Testis (tissue), 3 donors: ENCODE results near the gene NFE2L2. TPM values are rescaled to one million over a fixed set of nuclear protein-coding genes. Genes with fewer than 3 reads are reported as not detected.

Experiments used
- DNase-seq: peaks from one replicate; pipeline ENCODE4 v3.0.0-alpha.2; 2019
- H3K27ac ChIP-seq, 2 donors: fragments of 200-600 bp; sonication (generic); one replicate each; pipeline ENCODE4 v1.5.1; 2019
- H3K27me3 ChIP-seq: fragments of 200-600 bp; sonication (generic); one replicate; pipeline ENCODE4 v1.5.1; 2019
- H3K36me3 ChIP-seq: fragments of 200-600 bp; sonication (generic); one replicate; pipeline ENCODE4 v1.5.1; 2017; ENCODE audit warnings: low read depth; ENCODE audit errors: missing control alignments
- H3K4me1 ChIP-seq: fragments of 200-600 bp; sonication (generic); one replicate; pipeline ENCODE4 v1.5.1; 2019
- H3K4me3 ChIP-seq, 2 donors: fragments of 200-600 bp; sonication (generic); one replicate each; pipeline ENCODE4 v1.5.1; 2017 to 2019
- H3K9me3 ChIP-seq: fragments of 200-600 bp; sonication (generic); one replicate; pipeline ENCODE4 v1.5.1; 2017
- CTCF ChIP-seq, 3 experiments: fragments of 450-650 bp in 2 of 3; fragments of 200-600 bp in 1 of 3; sonication (generic) in 1 of 3; IDR thresholded peaks; one replicate each; pipeline ENCODE4 v1.5.1; 2016 to 2019; ENCODE audit warnings: antibody characterized with exemption in 3 of 3, mild to moderate bottlenecking in 2 of 3, moderate library complexity in 1 of 3
- POLR2A ChIP-seq: fragments of 450-650 bp; IDR thresholded peaks from one replicate; pipeline ENCODE4 v1.6.1; 2017; ENCODE audit warnings: antibody characterized with exemption, mild to moderate bottlenecking, moderate library complexity
- WGBS, 2 donors: methylation state at CpG; one replicate each; pipeline ENCODE4 v1.1.5; 2018; 5-methylcytosine and 5-hydroxymethylcytosine counted together
- intact Hi-C: fragments of 100-400 bp; cut with DNase I; formaldehyde crosslinking; loops from one replicate; pipeline ENCODE4 v1.15.1; 2023; ENCODE audit warnings: low total_unique reads
- polyA plus RNA-seq: library from polyadenylated mRNA; stranded (reverse); fragments of 350-450 nt; fragmentation: Illumina TruSeq; extraction: RNeasy Lipid Tissue Mini Kit (QIAGEN cat#74804); gene quantifications from one replicate; pipeline ENCODE4 v1.2.3, GENCODE V29; 2014; ENCODE audit warnings: low read depth, low replicate concordance; ENCODE audit not compliant: insufficient read depth
- total RNA-seq, 2 donors: library from RNA; depleted of rRNA; stranded (reverse); fragments of >200 nt; gene quantifications; one replicate each; pipeline ENCODE4 v1.2.3, GENCODE V29; 2016

The NFE2L2 gene
- total and polyA plus RNA-seq, 3 donors from 2014 or later: 72.7 to 132 (median 126) TPM

- Histone ChIP-seq H3K9me3 (no peaks in the 10 kb centered on the region), H3K27me3 (no peaks in the 10 kb centered on the region), H3K27ac (peak within 1 kb of the TSS; percentile 100), H3K4me3 (peak within 1 kb of the TSS; percentile 92 to 97), H3K4me1 (peaks cover 29% of the 10 kb centered on the region), H3K36me3 (no peaks in the 10 kb centered on the region)
- intact Hi-C loops: loop anchor here (5.0 kb wide), 1 partner anchor 50 kb away; the partner anchor contains the start of gene NFE2L2
- TF ChIP-seq POLR2A (peak; percentile 41), CTCF (IDR thresholded peaks at IDR 0.05) (peak in 2 of 3 experiments; percentile 20 to 38)
- 0 to 1% methylated on average over 30 to 62 of the region's 74 CpGs for WGBS, 2 donors
- DNase-seq: peak; percentile 98
Measured at GRCh38 chr2:177212106-177212890, 52.2 kb downstream of the NFE2L2 start, which contains the start of gene HNRNPA3. HNRNPA3 (plus strand) TSS chr2:177212794; CDS start chr2:177212800, 6 bp downstream.

DNA sequence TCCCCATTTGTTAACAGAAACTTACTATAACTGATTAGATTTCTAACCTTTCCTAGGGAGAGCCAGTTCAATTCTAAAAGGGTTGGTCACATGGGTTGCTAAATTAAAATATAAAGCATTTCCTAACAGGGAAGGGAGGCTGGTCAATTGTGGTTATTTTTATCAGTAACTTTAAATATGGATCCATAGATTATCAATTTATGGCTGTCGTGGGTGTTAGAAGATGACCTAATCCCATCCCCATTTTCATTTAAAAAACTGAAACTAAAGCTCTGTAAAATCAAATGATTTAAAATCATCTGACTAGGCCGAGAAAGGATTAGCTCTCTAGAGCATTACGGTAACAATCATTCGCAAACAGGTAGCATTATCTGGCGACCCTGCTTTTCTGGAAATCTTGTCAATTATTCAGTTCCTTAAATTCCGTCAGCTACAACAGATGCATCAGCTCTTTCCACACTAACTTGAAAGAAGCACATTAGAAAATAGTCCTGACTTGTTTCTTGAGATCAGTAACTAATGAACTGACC lies 52.9 kb downstream of the NFE2L2 start:
- no peaks in the 10 kb centered on the region for H3K9me3 ChIP-seq
- DNase-seq: no peak
- H3K4me3 ChIP-seq: peak overlapping the region; percentile 92 to 97
- H3K4me1 ChIP-seq: peaks cover 27% of the 10 kb centered on the region
- 3 to 6% methylated on average over 6 of the region's 6 CpGs for WGBS, 2 donors
- H3K36me3 ChIP-seq: no peaks in the 10 kb centered on the region
- intact Hi-C loops: loop anchor here (5.0 kb wide), 1 partner anchor 51 kb away; the partner anchor contains the start of gene NFE2L2
- no peaks in the 10 kb centered on the region for H3K27me3 ChIP-seq
- H3K27ac ChIP-seq: peak overlapping the region; percentile 100
- no peak for TF ChIP-seq POLR2A
- no peak for TF ChIP-seq CTCF (IDR thresholded peaks at IDR 0.05)

GRCh38 chr2:177211169-177211568 lies 53.4 kb downstream of the NFE2L2 start:
- Histone ChIP-seq H3K4me1 (peaks cover 23% of the 10 kb centered on the region), H3K27ac (peak overlapping the region; percentile 100), H3K4me3 (peak overlapping the region; percentile 92 to 97), H3K36me3 (no peaks in the 10 kb centered on the region), H3K9me3 (no peaks in the 10 kb centered on the region), H3K27me3 (no peaks in the 10 kb centered on the region)
- 37 to 38% methylated on average over 7 of the region's 7 CpGs for WGBS, 2 donors
- intact Hi-C loops: loop anchor here (5.0 kb wide), 1 partner anchor 51 kb away; the partner anchor contains the start of gene NFE2L2
- DNase-seq: no peak
- TF ChIP-seq POLR2A (no peak), CTCF (IDR thresholded peaks at IDR 0.05) (no peak)

GRCh38 chr2:177207101-177207500 lies 57.4 kb downstream of the NFE2L2 start:
- intact Hi-C loops: no loop called here

More at GRCh38 chr2:177207101-177207500, 57.4 kb downstream of the NFE2L2 start:
- no peak for DNase-seq
- H3K27ac ChIP-seq: no peak overlapping the region
- no peaks in the 10 kb centered on the region for H3K9me3 ChIP-seq
- no peaks in the 10 kb centered on the region for H3K36me3 ChIP-seq
- no peak overlapping the region for H3K4me3 ChIP-seq
- WGBS, 2 donors: 77 to 79% methylated on average over 2 of the region's 2 CpGs
- TF ChIP-seq CTCF (IDR thresholded peaks at IDR 0.05): no peak
- no peak for TF ChIP-seq POLR2A
- peaks cover 22% of the 10 kb centered on the region for H3K4me1 ChIP-seq
- no peaks in the 10 kb centered on the region for H3K27me3 ChIP-seq
